GM12878 (cell line): Measurements from ENCODE around the gene SRC. TPM values are rescaled to one million over a fixed set of nuclear protein-coding genes. Genes with fewer than 3 reads are reported as not detected.

Experiments used
- BRCA1 ChIP-seq: IDR thresholded peaks from 2 replicates; pipeline ENCODE4 v1.6.1; 2011; ENCODE audit warnings: low read depth, low read length, improper control_type of control experiment
- CHD2 ChIP-seq: IDR thresholded peaks from 2 replicates; pipeline ENCODE4 v1.6.1; 2011; ENCODE audit warnings: low read depth, low read length, improper control_type of control experiment, borderline replicate concordance
- CREB1 ChIP-seq: IDR thresholded peaks from 2 replicates; pipeline ENCODE4 v1.6.1; 2012; ENCODE audit warnings: low read depth, mild to moderate bottlenecking, inconsistent platforms
- E4F1 ChIP-seq: fragments of 450-650 bp; IDR thresholded peaks from 2 replicates; pipeline ENCODE4 v1.6.1; 2018; ENCODE audit warnings: borderline replicate concordance, mild to moderate bottlenecking; ENCODE audit not compliant: partially characterized antibody
- FOXM1 ChIP-seq: IDR thresholded peaks from 2 replicates; pipeline ENCODE4 v1.6.1; 2012; ENCODE audit warnings: low read depth, mild to moderate bottlenecking, inconsistent platforms, low read length, moderate library complexity
- KDM1A ChIP-seq: fragments of 200-600 bp; sonication (generic); IDR thresholded peaks from 2 replicates; pipeline ENCODE4 v1.6.1; 2016; ENCODE audit warnings: borderline replicate concordance
- NRF1 ChIP-seq: conservative IDR thresholded peaks from 2 replicates; pipeline ENCODE4 v1.6.1; 2011; ENCODE audit warnings: mild to moderate bottlenecking, low read depth, low read length, improper control_type of control experiment
- POLR2AphosphoS5 ChIP-seq: IDR thresholded peaks from 2 replicates; pipeline ENCODE4 v1.6.1; 2011; ENCODE audit warnings: mild to moderate bottlenecking, low read length, inconsistent platforms
- PRDM15 ChIP-seq: fragments of 450-650 bp; formaldehyde crosslinking; IDR thresholded peaks from 2 replicates; pipeline ENCODE4 v1.4.0; 2020; ENCODE audit warnings: mild to moderate bottlenecking, moderate library complexity
- polyA plus RNA-seq, 11 experiments: library from polyadenylated mRNA; depleted of rRNA in 4 of 11; unstranded in 6 of 11; stranded (reverse) in 5 of 11; fragments of >200 nt; fragmentation: Nextera tagmentation in 4 of 11; fragmentation: Illumina TruSeq in 1 of 11; extraction: Ambion mirVana in 4 of 11; extraction: Trizol in 1 of 11; gene quantifications; 1 replicate in 1 of 11; 2 replicates in 10 of 11; pipeline versions ENCODE4 v1.2.1 to v1.2.3, GENCODE V29; 2011 to 2016; ENCODE audit warnings: inconsistent platforms in 2 of 11, missing spikeins in 2 of 11, low read depth in 1 of 11
- total RNA-seq, 4 experiments: library from RNA; depleted of rRNA in 3 of 4; stranded (reverse); fragments of >200 nt in 3 of 4; fragmentation: Illumina TruSeq in 1 of 4; extraction: Trizol in 1 of 4; gene quantifications; 2 replicates each; pipeline versions ENCODE4 v1.2.1 to v1.2.3, GENCODE V29; 2013 to 2021

The SRC gene
- total and polyA plus RNA-seq, 10 of the 15 experiments (the other 5 are each of a cell fraction or from before 2014, with no cell fraction given): 0.60 to 71.3 (median 27.2) TPM

GRCh38 chr20:37317316-37317715 is 28.6 kb upstream of the SRC start (continued):
- TF ChIP-seq E4F1: no peak
- TF ChIP-seq CREB1: no peak
- TF ChIP-seq CHD2: no peak
- no peak for TF ChIP-seq NRF1
- no peak for TF ChIP-seq BRCA1
- TF ChIP-seq KDM1A: no peak
- no peak for TF ChIP-seq PRDM15 (CRISPR knock-in tag)
- TF ChIP-seq FOXM1: no peak
- TF ChIP-seq POLR2AphosphoS5: no peak
